NCI-H1105 (cell line): ENCODE results near the gene OR10V1.
"Not testable (repeated sequence)": the region's sequence is repeated elsewhere in the genome, so short reads cannot be mapped to it uniquely, and the experiment has no call there.

Experiments used
- DNase-seq: peaks from one replicate; lab custom pipeline; 2025; lab: John Stamatoyannopoulos, UW

OR10V1 gene

GRCh38 chr11:59710136-59710847 lies 3.4 kb downstream of the OR10V1 start:
- DNase-seq: no peak

- DNase-seq: no peak
Observed at GRCh38 chr11:59708537-59708936, 5.1 kb downstream of the OR10V1 start.

GRCh38 chr11:59707371-59707770 lies 6.3 kb downstream of the OR10V1 start:
- no peak for DNase-seq

- no peak for DNase-seq
Observed at GRCh38 chr11:59706518-59707285, 6.9 kb downstream of the OR10V1 start.

GRCh38 chr11:59705294-59705693 lies 8.4 kb downstream of the OR10V1 start:
- DNase-seq: no peak

GRCh38 chr11:59703515-59703914 lies 10.1 kb downstream of the OR10V1 start:
- not testable (repeated sequence) for DNase-seq

GRCh38 chr11:59700157-59700556 lies 13.5 kb downstream of the OR10V1 start:
- DNase-seq: not testable (repeated sequence)

GRCh38 chr11:59698506-59698905 lies 15.1 kb downstream of the OR10V1 start:
- no peak for DNase-seq

GRCh38 chr11:59692915-59693314 lies 20.7 kb downstream of the OR10V1 start:
- no peak for DNase-seq

- DNase-seq: no peak
Observed at GRCh38 chr11:59691156-59691555, 22.5 kb downstream of the OR10V1 start.

- no peak for DNase-seq
Observed at GRCh38 chr11:59689015-59689414, 24.6 kb downstream of the OR10V1 start.

GRCh38 chr11:59681260-59681725 lies 32.4 kb downstream of the OR10V1 start:
- DNase-seq: not testable (repeated sequence)

- DNase-seq: peak; percentile 20
Observed at GRCh38 chr11:59680287-59681154, 33.1 kb downstream of the OR10V1 start.

- DNase-seq: no peak
Observed at GRCh38 chr11:59679347-59679746, 34.3 kb downstream of the OR10V1 start.

GRCh38 chr11:59678813-59679165 lies 34.9 kb downstream of the OR10V1 start:
- DNase-seq: no peak

GRCh38 chr11:59678118-59678812 lies 35.4 kb downstream of the OR10V1 start:
- no peak for DNase-seq

GRCh38 chr11:59676205-59676604 lies 37.4 kb downstream of the OR10V1 start:
- DNase-seq: no peak

GRCh38 chr11:59674291-59674690 lies 39.4 kb downstream of the OR10V1 start:
- DNase-seq: no peak

GRCh38 chr11:59673291-59673690 lies 40.4 kb downstream of the OR10V1 start:
- DNase-seq: no peak

GRCh38 chr11:59671471-59671870 lies 42.2 kb downstream of the OR10V1 start:
- DNase-seq: no peak

- DNase-seq: no peak
Observed at GRCh38 chr11:59669611-59670009, 44.0 kb downstream of the OR10V1 start.
